Transverse colon (tissue), 4 donors: ENCODE measurements around the gene LRSAM1. TPM values are rescaled to one million over a fixed set of nuclear protein-coding genes. Genes with fewer than 3 reads are reported as not detected.

Experiments used
- DNase-seq: peaks from one replicate; pipeline ENCODE4 v3.0.0-alpha.2; 2019
- H3K27ac ChIP-seq, 4 donors: fragments of 200-600 bp; sonication (generic); 2 replicates each; pipeline ENCODE4 v1.5.1; 2016 to 2018; ENCODE audit warnings: inconsistent platforms in 4 of 4
- H3K27me3 ChIP-seq: fragments of 200-600 bp; sonication (generic); 2 replicates; pipeline ENCODE4 v1.5.1; 2017; ENCODE audit warnings: inconsistent platforms
- H3K36me3 ChIP-seq, 4 donors: fragments of 200-600 bp; sonication (generic); 2 replicates each; pipeline ENCODE4 v1.5.1; 2017 to 2019; ENCODE audit warnings: inconsistent platforms in 4 of 4
- H3K4me1 ChIP-seq, 4 donors: fragments of 200-600 bp; sonication (generic); 2 replicates each; pipeline ENCODE4 v1.5.1; 2017 to 2020; ENCODE audit warnings: inconsistent platforms in 4 of 4
- H3K4me3 ChIP-seq, 4 donors: fragments of 200-600 bp; sonication (generic); 1 replicate in 1 of 4; 2 replicates in 3 of 4; pipeline versions ENCODE4 v1.5.1 to v1.6.1; 2017 to 2019; ENCODE audit warnings: inconsistent platforms in 4 of 4
- H3K9me3 ChIP-seq, 2 donors: fragments of 200-600 bp; sonication (generic); 2 replicates each; pipeline ENCODE4 v1.5.1; 2017 to 2019; ENCODE audit warnings: inconsistent platforms in 2 of 2
- EP300 ChIP-seq: sonication (generic); formaldehyde crosslinking; IDR thresholded peaks from one replicate; pipeline ENCODE4 v1.6.1; 2017; ENCODE audit warnings: antibody characterized with exemption, low read depth
- POLR2A ChIP-seq: fragments of 450-650 bp; IDR thresholded peaks from one replicate; pipeline ENCODE4 v1.6.1; 2016; ENCODE audit warnings: antibody characterized with exemption, mild to moderate bottlenecking, moderate library complexity
- POLR2AphosphoS5 ChIP-seq, 3 donors: sonication (generic); formaldehyde crosslinking; IDR thresholded peaks; one replicate each; pipeline ENCODE4 v1.6.1; 2016; ENCODE audit warnings: antibody characterized with exemption in 3 of 3
- WGBS, 2 donors: methylation state at CpG; one replicate each; pipeline ENCODE4 v1.1.5; 2018; ENCODE audit warnings: low coverage in 1 of 2; 5-methylcytosine and 5-hydroxymethylcytosine counted together
- in situ Hi-C, 4 donors: fragments of 200-750 bp; cut with MboI; loops; one replicate each; pipeline versions ENCODE4 v1.15.0 to v1.15.1; 2017; ENCODE audit warnings: low sequenced_read_pairs in 3 of 4, low pct_ligation_motif_present in 1 of 4, low pct_unique_long_range_greater_than_20kb in 1 of 4
- intact Hi-C: fragments of 100-400 bp; cut with DNase I; formaldehyde crosslinking; loops from one replicate; pipeline ENCODE4 v1.15.1; 2023; ENCODE audit warnings: low total_unique reads
- total RNA-seq, 4 donors: library from RNA; depleted of rRNA; stranded (reverse); fragments of >200 nt; gene quantifications; one replicate each; pipeline ENCODE4 v1.1.0, GENCODE V29; 2016
- TF ChIP-seq, protein P1 (sequence below), 5 experiments: fragments of 200-600 bp in 3 of 5; fragments of 450-650 bp in 2 of 5; sonication (generic) in 3 of 5; IDR thresholded peaks; 1 replicate in 2 of 5; 2 replicates in 3 of 5; pipeline ENCODE4 v1.5.1; 2016 to 2017; ENCODE audit warnings: antibody characterized with exemption in 5 of 5, inconsistent platforms in 3 of 5, mild to moderate bottlenecking in 2 of 5, moderate library complexity in 1 of 5

Gene LRSAM1
- total RNA-seq, 4 donors from 2014 or later, result 16.2 to 39.2 (median 26.2) TPM

DNA sequence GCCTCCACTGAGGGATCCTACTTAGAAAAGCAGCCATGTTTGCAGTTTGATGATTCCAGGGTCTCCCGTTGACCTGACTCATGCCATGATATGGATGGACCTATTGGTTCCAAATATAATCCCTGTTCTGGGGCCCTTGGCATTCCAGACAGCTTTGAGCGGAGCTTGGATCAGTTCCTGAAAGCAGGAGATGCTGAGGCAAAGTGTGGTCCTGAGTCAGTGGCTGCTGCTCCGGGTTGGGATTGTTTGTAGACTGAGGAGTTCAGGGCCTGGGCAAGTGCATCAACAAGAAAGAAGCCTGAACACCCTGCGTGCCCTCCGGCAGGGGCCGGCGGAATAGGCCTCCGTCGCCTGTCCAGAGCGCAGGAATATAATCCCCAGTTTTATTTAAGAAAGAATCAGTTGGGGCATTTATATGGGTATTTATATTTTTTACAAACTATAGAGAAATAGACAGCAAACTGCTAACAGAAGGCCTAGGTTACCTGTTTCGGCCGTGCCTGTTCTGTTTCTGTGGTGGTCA lies 50.6 kb downstream of the LRSAM1 start:
- Histone ChIP-seq H3K4me1 (no peaks in the 10 kb centered on the region), H3K36me3 (peaks cover 0 to 10% (median 4%) of the 10 kb centered on the region in 4 donors), H3K27ac (no peak overlapping the region), H3K27me3 (no peaks in the 10 kb centered on the region), H3K9me3 (no peaks in the 10 kb centered on the region), H3K4me3 (no peak overlapping the region)
- no peak for TF ChIP-seq EP300
- no peak for TF ChIP-seq POLR2A
- TF ChIP-seq, protein P1, sequence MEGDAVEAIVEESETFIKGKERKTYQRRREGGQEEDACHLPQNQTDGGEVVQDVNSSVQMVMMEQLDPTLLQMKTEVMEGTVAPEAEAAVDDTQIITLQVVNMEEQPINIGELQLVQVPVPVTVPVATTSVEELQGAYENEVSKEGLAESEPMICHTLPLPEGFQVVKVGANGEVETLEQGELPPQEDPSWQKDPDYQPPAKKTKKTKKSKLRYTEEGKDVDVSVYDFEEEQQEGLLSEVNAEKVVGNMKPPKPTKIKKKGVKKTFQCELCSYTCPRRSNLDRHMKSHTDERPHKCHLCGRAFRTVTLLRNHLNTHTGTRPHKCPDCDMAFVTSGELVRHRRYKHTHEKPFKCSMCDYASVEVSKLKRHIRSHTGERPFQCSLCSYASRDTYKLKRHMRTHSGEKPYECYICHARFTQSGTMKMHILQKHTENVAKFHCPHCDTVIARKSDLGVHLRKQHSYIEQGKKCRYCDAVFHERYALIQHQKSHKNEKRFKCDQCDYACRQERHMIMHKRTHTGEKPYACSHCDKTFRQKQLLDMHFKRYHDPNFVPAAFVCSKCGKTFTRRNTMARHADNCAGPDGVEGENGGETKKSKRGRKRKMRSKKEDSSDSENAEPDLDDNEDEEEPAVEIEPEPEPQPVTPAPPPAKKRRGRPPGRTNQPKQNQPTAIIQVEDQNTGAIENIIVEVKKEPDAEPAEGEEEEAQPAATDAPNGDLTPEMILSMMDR (IDR thresholded peaks at IDR 0.05), result no peak
- no peak for TF ChIP-seq POLR2AphosphoS5 (IDR thresholded peaks at IDR 0.05)
- in situ Hi-C loops, result loop anchor here in 3 of 4 donors (5.0 to 25.0 kb wide), 3 partner anchors 83 to 235 kb away; partner anchors contain the start of gene TOR2A (in 1 of the 3)
- WGBS, 2 donors, result 93 to 96% methylated on average over 5 to 12 of the region's 12 CpGs
- intact Hi-C loops, result loop anchor here (10.0 kb wide), 1 partner anchor 233 kb away; the partner anchor contains the start of gene TOR2A
- DNase-seq, result no peak

DNA sequence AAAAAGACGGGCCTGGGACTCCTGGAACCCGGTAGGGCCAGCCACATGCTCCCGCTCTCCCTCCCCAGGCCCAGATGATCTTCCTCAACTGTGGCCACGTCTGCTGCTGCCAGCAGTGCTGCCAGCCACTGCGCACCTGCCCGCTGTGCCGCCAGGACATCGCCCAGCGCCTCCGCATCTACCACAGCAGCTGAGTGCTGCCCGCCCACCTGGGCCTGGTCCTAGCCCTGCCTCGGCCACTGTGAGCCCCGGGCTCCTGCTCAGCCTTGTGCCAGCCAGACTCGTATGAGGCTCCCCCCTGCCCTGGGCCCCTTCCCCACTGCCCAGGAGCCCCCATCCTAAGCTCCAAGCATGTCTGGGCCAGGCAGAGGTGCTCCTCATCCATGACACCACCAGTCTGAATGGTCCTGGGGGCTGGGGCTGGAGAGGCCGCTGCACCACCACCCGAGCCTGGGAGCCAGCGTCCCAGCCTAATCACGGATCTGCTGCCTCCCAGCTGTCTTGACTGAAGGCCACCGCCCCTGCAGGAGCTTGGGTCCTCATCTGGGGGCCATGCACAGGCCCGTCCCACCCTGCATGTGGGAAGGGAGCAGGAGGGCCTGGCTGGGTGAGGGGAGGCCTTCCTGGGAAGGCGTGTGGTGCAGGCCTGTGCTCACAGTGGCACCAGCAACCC lies 51.5 kb downstream of the LRSAM1 start:
- no peaks in the 10 kb centered on the region for H3K4me1 ChIP-seq
- WGBS, 2 donors, result 91 to 100% methylated on average over 2 to 20 of the region's 21 CpGs
- no peak for DNase-seq
- H3K36me3 ChIP-seq, result peaks cover 0 to 20% (median 7%) of the 10 kb centered on the region in 4 donors
- intact Hi-C loops, result loop anchor here (10.0 kb wide), 1 partner anchor 232 kb away; the partner anchor contains the start of gene TOR2A
- no peaks in the 10 kb centered on the region for H3K27me3 ChIP-seq
- in situ Hi-C loops, result loop anchor here in 3 of 4 donors (5.0 to 25.0 kb wide), 3 partner anchors 82 to 234 kb away; partner anchors contain the start of gene TOR2A (in 1 of the 3)
- H3K4me3 ChIP-seq, result no peak overlapping the region
- TF ChIP-seq, protein P1 (IDR thresholded peaks at IDR 0.05), result no peak
- TF ChIP-seq POLR2AphosphoS5 (IDR thresholded peaks at IDR 0.05) (no peak), POLR2A (no peak), EP300 (no peak)
- no peak overlapping the region for H3K27ac ChIP-seq
- no peaks in the 10 kb centered on the region for H3K9me3 ChIP-seq

DNA sequence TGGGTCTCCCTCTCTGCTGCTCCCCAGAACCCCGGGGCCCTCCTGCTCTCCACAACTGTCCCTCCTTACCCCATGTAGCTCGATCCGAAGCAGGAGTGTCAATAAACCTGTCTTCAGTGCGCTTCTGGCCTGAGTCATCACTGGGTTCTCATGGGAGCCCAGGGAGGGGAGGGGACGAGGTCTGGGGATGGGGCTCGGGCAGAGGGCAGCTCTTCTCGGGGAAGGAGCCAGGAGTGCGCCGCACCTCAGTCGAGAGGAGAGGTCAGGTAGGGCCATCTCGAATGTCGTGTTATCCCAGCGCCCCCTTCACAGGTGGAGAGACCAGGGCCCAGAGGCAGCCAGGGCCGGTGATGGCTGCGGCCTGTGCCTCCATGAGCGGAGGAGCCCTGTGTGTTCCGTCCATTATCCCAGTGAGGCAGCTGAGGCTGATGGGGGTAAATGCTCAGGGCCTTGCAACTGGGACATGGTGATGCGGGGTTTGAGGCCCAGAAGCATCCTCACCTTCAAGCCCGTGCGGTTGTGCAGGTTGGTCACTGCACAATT lies 52.1 kb downstream of the LRSAM1 start:
- no peaks in the 10 kb centered on the region for H3K27me3 ChIP-seq
- H3K9me3 ChIP-seq, result no peaks in the 10 kb centered on the region
- no peak for DNase-seq
- TF ChIP-seq, protein P1 (IDR thresholded peaks at IDR 0.05), result no peak
- TF ChIP-seq EP300 (no peak), POLR2A (no peak), POLR2AphosphoS5 (IDR thresholded peaks at IDR 0.05) (no peak)
- H3K27ac ChIP-seq, result no peak overlapping the region
- in situ Hi-C loops (loop anchor here in 3 of 4 donors (5.0 to 25.0 kb wide), 3 partner anchors 81 to 234 kb away; partner anchors contain the start of gene TOR2A (in 1 of the 3)), intact Hi-C loops (loop anchor here (10.0 kb wide), 1 partner anchor 231 kb away; the partner anchor contains the start of gene TOR2A)
- WGBS, 2 donors, result 79% methylated on average over 19 of the region's 20 CpGs; no CpG with 5 or more reads in 1 of the 2 donors
- H3K4me3 ChIP-seq, result no peak overlapping the region
- H3K36me3 ChIP-seq, result peaks cover 0 to 26% (median 7%) of the 10 kb centered on the region in 4 donors
- no peaks in the 10 kb centered on the region for H3K4me1 ChIP-seq
